Neuronal stem cell (in vitro differentiated cells): ENCODE data around the gene ACAP2. TPM values are rescaled to one million over a fixed set of nuclear protein-coding genes. Genes with fewer than 3 reads are reported as not detected.

Experiments
- DNase-seq: peaks from one replicate; pipeline ENCODE4 v3.0.0-alpha.2; 2013; ENCODE audit warnings: low spot score
- H2AFZ ChIP-seq: one replicate; pipeline ENCODE4 v1.6.1; 2013; ENCODE audit warnings: mild to moderate bottlenecking, low read length, inconsistent platforms
- H2AK5ac ChIP-seq: 2 replicates; pipeline ENCODE4 v1.6.1; 2013; ENCODE audit warnings: low read depth, mild to moderate bottlenecking, inconsistent platforms, low read length, moderate library complexity, mixed read lengths
- H2BK120ac ChIP-seq: 2 replicates; pipeline ENCODE4 v1.6.1; 2013; ENCODE audit warnings: low read depth, mild to moderate bottlenecking, inconsistent platforms, low read length, moderate library complexity, mixed read lengths
- H2BK12ac ChIP-seq: one replicate; pipeline ENCODE4 v1.6.1; 2013; ENCODE audit warnings: low read length, inconsistent platforms
- H2BK15ac ChIP-seq: 2 replicates; pipeline ENCODE4 v1.6.1; 2013; ENCODE audit warnings: mild to moderate bottlenecking, low read length, inconsistent platforms, mixed read lengths
- H2BK5ac ChIP-seq: one replicate; pipeline ENCODE4 v1.6.1; 2013; ENCODE audit warnings: inconsistent platforms, mild to moderate bottlenecking, low read length, moderate library complexity
- H3K14ac ChIP-seq: one replicate; pipeline ENCODE4 v1.6.1; 2013; ENCODE audit warnings: low read length, inconsistent platforms
- H3K18ac ChIP-seq: 2 replicates; pipeline ENCODE4 v1.6.1; 2013; ENCODE audit warnings: low read length, inconsistent platforms
- H3K23ac ChIP-seq: 2 replicates; pipeline ENCODE4 v1.6.1; 2013; ENCODE audit warnings: low read depth, mild to moderate bottlenecking, mixed read lengths, low read length, inconsistent platforms; ENCODE audit not compliant: poor library complexity
- H3K27ac ChIP-seq: replicated peaks from 3 replicates; pipeline ENCODE4 v1.5.1; 2013; ENCODE audit warnings: low read length, inconsistent platforms
- H3K27me3 ChIP-seq, 3 experiments: 2 replicates each; pipeline ENCODE4 v1.6.1; 2013; ENCODE audit warnings: low read length in 3 of 3, mild to moderate bottlenecking in 2 of 3, inconsistent platforms in 1 of 3, low read depth in 1 of 3, mixed read lengths in 1 of 3, moderate library complexity in 1 of 3; ENCODE audit not compliant: control insufficient read depth in 3 of 3, insufficient read depth in 3 of 3
- H3K36me3 ChIP-seq, 2 donors: replicated peaks in 1 of 2; 2 replicates each; pipeline ENCODE4 v1.6.1; 2013; ENCODE audit warnings: low read length in 2 of 2; ENCODE audit not compliant: control insufficient read depth in 2 of 2, insufficient read depth in 2 of 2
- H3K4ac ChIP-seq: 2 replicates; pipeline ENCODE4 v1.6.1; 2013; ENCODE audit warnings: inconsistent platforms, mild to moderate bottlenecking, low read length, moderate library complexity
- H3K4me1 ChIP-seq, 2 donors: 1 replicate in 1 of 2; 2 replicates in 1 of 2; pipeline ENCODE4 v1.6.1; 2013; ENCODE audit warnings: low read length in 2 of 2, low read depth in 1 of 2; ENCODE audit not compliant: control insufficient read depth in 2 of 2, insufficient read depth in 1 of 2
- H3K4me2 ChIP-seq: one replicate; pipeline ENCODE4 v1.6.1; 2013; ENCODE audit warnings: mild to moderate bottlenecking, low read length, inconsistent platforms; ENCODE audit not compliant: insufficient read depth, poor library complexity, severe bottlenecking
- H3K4me3 ChIP-seq, 2 donors: 2 replicates each; pipeline ENCODE4 v1.5.1; 2013; ENCODE audit warnings: low read length in 2 of 2, mild to moderate bottlenecking in 2 of 2, inconsistent platforms in 1 of 2, moderate library complexity in 1 of 2
- H3K79me1 ChIP-seq: one replicate; pipeline ENCODE4 v1.6.1; 2013; ENCODE audit warnings: low read depth, mild to moderate bottlenecking, inconsistent platforms, low read length, moderate library complexity
- H3K9ac ChIP-seq: one replicate; pipeline ENCODE4 v1.6.1; 2013; ENCODE audit warnings: mild to moderate bottlenecking, low read depth, low read length, inconsistent platforms; ENCODE audit not compliant: poor library complexity
- H3K9me3 ChIP-seq, 2 donors: replicated peaks in 1 of 2; 2 replicates each; pipeline versions ENCODE3 to v1.6.1; 2013; ENCODE audit warnings: low read length in 2 of 2, mild to moderate bottlenecking in 2 of 2, inconsistent platforms in 1 of 2, low read depth in 1 of 2, mixed read lengths in 1 of 2, moderate library complexity in 1 of 2; ENCODE audit not compliant: control insufficient read depth in 2 of 2, insufficient read depth in 1 of 2
- H4K8ac ChIP-seq: one replicate; pipeline ENCODE4 v1.6.1; 2013; ENCODE audit warnings: low read depth, mild to moderate bottlenecking, inconsistent platforms, low read length, moderate library complexity
- H4K91ac ChIP-seq: one replicate; pipeline ENCODE4 v1.6.1; 2013; ENCODE audit warnings: low read length, low read depth, mild to moderate bottlenecking, inconsistent platforms; ENCODE audit not compliant: poor library complexity
- WGBS, 2 donors: extraction: QIAGEN DNeasy Blood & Tissue Kit; methylation state at CpG; one replicate each; pipeline ENCODE4 v1.1.7; 2013; ENCODE audit warnings: missing lambda C conversion rate in 2 of 2, mixed read lengths in 1 of 2; ENCODE audit not compliant: insufficient read length in 2 of 2, insufficient replicate concordance in 1 of 2; ENCODE audit errors: extremely low coverage in 2 of 2; 5-methylcytosine and 5-hydroxymethylcytosine counted together
- small RNA-seq: library from polyadenylated mRNA; stranded (forward); fragments of <200 nt; extraction: miRNeasy Mini kit (QIAGEN cat#:217004); gene quantifications from one replicate; pipeline ENCODE3, GENCODE V24; 2013; ENCODE audit not compliant: insufficient read depth

Gene ACAP2

DNA sequence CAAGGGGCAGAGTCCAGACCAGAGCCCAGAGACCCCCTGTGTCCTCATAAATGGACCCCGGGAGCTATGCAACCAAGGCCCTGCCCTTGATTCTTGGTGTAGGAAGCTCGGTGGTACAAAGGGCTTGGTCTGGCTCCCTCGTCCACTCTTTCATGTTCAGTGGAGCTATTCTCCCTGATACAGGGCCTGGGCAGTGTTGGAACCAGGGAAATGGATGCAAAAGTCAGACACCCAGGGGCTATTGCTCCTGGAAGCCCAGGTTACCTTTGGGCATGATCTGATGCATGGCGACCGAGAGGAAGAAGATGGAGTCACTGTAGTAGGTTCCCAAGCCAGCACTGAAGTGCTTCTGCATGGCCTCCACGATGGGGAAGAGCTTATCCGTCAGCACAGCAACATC lies 216.4 kb downstream of the ACAP2 start:
- no peak overlapping the region for H3K27ac ChIP-seq
- DNase-seq: no peak
- no peak overlapping the region for H4K91ac ChIP-seq
- no peaks in the 10 kb centered on the region for H3K9me3 ChIP-seq
- H3K4me1 ChIP-seq: peaks cover 0 to 3% of the 10 kb centered on the region in 2 donors
- no peaks in the 10 kb centered on the region for H3K27me3 ChIP-seq
- H2BK12ac ChIP-seq: no peak overlapping the region
- H3K9ac ChIP-seq: no peak overlapping the region
- H3K36me3 ChIP-seq: peaks cover 0 to 33% of the 10 kb centered on the region in 2 donors
- H3K18ac ChIP-seq: no peak overlapping the region
- H2BK120ac ChIP-seq: no peak overlapping the region
- H2AK5ac ChIP-seq: no peak overlapping the region
- H3K4me2 ChIP-seq: no peak overlapping the region
- H3K4me3 ChIP-seq: no peak overlapping the region
- H2BK5ac ChIP-seq: no peak overlapping the region
- no peak overlapping the region for H2AFZ ChIP-seq
- no peak overlapping the region for H3K23ac ChIP-seq
- H3K4ac ChIP-seq: no peak overlapping the region
- no peak overlapping the region for H2BK15ac ChIP-seq
- H3K14ac ChIP-seq: no peak overlapping the region
- H4K8ac ChIP-seq: no peak overlapping the region
- peaks cover 4% of the 10 kb centered on the region for H3K79me1 ChIP-seq
- WGBS, 2 donors: no CpG with 5 or more reads among the region's 7 CpGs

- Histone ChIP-seq H2BK12ac (no peak overlapping the region), H4K91ac (no peak overlapping the region), H3K27me3 (no peaks in the 10 kb centered on the region), H2BK120ac (no peak overlapping the region), H2AFZ (no peak overlapping the region), H3K4me1 (peaks cover 0 to 3% of the 10 kb centered on the region in 2 donors), H3K14ac (no peak overlapping the region), H2AK5ac (no peak overlapping the region), H3K4me3 (no peak overlapping the region), H3K9me3 (no peaks in the 10 kb centered on the region), H2BK15ac (no peak overlapping the region), H3K79me1 (peaks cover 12% of the 10 kb centered on the region), H3K4ac (no peak overlapping the region), H4K8ac (no peak overlapping the region), H3K4me2 (no peak overlapping the region), H3K18ac (no peak overlapping the region), H3K9ac (no peak overlapping the region), H3K23ac (no peak overlapping the region), H3K36me3 (peaks cover 2 to 42% of the 10 kb centered on the region in 2 donors), H2BK5ac (no peak overlapping the region), H3K27ac (no peak overlapping the region)
- no CpG with 5 or more reads among the region's 3 CpGs for WGBS, 2 donors
- DNase-seq: no peak
Observed at GRCh38 chr3:195224980-195225580, 217.7 kb downstream of the ACAP2 start.

Small RNA genes within 50 kb of the gene (small RNA-seq; reads per million reads assigned to genes)
- gene RF00019: not detected
